Measurements from ENCODE around the gene RESF1.
"Not testable (repeated sequence)": the region's sequence is repeated elsewhere in the genome, so short reads cannot be mapped to it uniquely, and the experiment has no call there.

RESF1 gene, protein sequence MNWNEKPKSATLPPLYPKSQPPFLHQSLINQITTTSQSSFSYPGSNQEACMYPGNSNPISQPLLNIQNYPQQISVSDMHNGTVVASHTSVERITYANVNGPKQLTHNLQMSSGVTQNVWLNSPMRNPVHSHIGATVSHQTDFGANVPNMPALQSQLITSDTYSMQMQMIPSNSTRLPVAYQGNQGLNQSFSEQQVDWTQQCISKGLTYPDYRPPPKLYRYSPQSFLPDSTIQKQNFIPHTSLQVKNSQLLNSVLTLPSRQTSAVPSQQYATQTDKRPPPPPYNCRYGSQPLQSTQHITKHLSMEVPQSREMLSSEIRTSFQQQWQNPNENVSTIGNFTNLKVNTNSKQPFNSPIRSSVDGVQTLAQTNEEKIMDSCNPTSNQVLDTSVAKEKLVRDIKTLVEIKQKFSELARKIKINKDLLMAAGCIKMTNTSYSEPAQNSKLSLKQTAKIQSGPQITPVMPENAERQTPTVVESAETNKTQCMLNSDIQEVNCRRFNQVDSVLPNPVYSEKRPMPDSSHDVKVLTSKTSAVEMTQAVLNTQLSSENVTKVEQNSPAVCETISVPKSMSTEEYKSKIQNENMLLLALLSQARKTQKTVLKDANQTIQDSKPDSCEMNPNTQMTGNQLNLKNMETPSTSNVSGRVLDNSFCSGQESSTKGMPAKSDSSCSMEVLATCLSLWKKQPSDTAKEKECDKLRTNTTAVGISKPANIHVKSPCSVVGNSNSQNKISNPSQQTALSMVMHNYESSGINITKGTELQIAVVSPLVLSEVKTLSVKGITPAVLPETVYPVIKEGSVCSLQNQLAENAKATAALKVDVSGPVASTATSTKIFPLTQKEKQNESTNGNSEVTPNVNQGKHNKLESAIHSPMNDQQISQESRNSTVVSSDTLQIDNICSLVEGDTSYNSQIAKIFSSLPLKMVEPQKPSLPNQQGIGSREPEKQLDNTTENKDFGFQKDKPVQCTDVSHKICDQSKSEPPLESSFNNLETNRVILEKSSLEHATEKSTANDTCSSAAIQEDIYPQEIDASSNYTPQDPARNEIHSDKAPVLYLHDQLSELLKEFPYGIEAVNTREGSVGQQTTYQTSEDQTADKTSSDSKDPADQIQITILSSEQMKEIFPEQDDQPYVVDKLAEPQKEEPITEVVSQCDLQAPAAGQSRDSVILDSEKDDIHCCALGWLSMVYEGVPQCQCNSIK (N-terminal part only)

DNA sequence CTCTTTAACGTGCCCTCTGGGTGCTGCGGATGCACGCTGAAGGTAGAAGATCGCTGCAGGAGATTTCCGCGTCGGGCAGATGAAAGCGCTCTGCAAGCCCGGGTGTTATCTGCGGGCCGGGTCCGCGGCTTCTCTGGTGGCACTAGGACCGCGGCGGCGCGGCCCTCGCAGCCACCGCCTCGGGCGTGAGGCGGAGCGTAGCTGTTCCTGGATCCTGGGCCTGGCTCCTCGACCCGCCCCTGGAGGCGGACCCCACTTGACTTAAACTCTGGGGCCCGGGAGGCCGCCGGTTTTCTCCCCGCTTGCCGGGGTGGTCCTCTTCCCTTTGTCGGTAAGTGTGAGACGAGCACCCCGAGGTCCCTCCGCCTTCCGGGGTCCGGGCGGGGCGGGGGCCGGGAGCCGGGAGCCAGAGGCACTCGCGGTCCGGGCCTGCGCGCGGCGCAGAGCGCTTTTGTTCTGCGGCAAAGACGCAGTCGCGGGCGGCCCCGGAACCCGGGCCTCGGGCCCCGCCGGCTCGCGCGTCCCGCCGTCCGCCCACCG lies at the start of gene RESF1:
RESF1 (plus strand) TSS at position 255 of the 540 bp plus-strand sequence. CDS start 21,541 bp downstream, outside the sequence.
- peak; percentile 97 for DNase-seq

DNA sequence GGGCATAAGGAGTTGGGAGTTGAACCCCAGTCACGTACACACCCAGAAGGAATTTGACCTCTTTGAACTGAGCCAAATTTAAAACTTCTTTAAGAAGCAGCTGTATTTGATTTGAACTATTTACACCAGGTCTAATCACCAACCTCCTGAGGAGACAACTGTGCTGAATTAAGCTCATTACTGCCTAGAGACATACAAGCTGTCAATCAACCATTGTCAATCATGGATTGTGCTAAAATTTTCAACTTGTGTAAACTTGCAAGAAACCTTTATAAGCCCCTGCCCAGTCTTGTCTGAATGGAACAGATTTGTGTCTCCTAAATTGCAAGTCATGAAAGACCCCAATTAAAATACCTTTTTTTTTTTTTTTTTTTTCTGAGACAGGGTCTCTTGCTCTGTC lies 44.3 kb upstream of the RESF1 start:
- no peak for DNase-seq

DNA sequence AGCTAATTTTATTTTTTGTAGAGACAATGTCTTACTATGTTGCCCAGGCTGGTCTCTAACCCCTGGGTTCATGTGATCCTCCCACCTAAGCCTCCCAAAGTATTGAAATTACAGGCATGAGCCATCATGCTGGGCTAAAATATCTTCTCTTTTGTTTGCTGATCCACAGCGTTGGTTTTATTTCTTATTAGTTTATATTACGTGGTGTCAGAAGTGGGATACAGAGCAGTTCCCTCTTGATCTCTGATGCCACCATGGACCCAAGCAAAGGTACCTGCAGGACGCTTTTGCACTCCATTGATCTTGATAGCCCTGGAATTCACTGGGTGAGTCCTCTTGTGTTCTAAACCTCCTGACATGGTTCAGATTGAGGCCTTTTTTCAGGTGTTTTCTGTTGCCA lies 43.8 kb upstream of the RESF1 start:
- no peak for DNase-seq

DNA sequence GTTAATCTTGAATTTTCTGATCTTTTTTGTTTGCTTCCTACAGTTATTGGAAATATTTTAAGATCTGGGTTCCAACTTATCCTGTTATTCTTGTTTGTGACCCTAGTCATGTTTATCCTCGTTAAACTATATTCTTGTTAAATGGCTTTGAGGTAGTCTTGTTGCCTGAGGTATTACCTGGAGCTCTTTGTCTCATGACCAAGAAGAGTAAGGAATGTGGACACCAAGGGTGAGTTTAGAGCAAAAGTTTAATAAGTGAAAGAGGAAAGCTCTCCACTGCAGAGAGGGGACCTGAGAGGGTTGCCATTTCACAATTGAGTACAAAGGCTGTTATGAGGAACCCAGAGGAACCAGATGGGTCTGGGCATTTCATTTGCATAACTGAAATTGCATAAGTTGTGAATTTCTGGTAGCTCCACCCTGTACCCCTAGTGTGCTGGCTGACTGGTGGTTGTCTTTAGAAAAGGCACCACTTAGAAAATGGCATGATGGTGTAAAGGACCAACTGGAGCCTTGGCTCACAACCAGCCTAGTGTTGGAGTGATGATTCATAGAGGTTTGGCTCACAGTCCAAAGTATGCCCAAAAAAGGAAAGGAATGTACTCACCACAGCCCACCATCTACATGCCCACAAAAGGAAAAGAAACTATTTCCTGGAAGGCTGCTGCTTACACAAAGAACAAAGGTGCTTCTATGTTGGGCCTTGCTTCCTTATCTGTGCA lies 36.7 kb upstream of the RESF1 start:
- no peak for DNase-seq

DNA sequence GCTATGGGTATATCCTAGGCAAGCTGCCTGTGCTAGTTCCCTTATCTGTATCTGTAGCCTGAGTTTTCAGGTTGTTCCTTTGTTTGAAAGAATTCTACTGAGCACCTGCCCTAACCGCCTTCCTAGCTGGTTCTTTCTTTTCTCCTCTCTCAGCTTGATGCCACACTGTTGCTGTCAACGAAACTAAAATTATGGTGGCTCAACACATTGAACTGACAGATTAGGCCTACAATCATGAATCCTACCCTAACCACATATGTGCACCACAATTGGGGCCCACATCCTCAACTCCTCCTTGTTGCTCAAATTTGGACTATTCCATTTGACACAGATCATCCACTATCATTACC lies 36.2 kb upstream of the RESF1 start:
- no peak for DNase-seq

DNA sequence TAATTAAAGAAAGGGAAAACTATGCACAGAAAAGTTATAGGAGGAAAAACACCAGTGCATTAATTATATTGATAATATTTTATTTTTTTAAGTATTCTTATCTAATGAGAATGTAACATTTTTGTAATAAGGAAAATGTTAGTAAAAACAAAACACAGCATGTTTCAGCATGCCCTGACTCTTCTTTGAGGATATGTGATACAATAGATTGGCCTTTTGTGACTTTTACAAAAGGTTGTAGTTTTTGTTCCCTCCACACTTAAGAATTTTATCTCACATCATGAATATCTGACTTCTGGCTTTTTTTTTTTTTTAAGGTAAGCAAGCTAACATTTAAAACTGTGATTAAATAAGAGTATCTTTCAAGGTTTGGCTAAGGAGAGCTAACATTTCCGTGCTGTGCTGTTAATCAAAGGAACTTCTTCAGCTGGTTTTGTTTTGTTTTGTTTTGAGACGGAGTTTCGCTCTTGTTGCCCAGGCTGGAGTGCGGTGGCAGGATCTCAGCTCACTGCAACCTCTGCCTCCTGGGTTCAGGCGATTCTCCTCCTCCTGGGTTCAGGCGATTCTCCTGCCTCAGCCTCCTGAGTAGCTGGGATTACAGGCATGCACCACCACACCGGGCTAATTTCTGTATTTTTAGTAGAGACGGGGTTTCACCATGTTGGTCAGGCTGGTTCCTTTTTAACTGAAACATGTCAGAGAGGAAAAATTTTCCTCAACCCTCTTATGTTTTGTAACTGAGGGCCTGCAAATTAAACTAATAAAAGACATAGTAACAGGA lies 30.8 kb upstream of the RESF1 start:
- no peak for DNase-seq

DNA sequence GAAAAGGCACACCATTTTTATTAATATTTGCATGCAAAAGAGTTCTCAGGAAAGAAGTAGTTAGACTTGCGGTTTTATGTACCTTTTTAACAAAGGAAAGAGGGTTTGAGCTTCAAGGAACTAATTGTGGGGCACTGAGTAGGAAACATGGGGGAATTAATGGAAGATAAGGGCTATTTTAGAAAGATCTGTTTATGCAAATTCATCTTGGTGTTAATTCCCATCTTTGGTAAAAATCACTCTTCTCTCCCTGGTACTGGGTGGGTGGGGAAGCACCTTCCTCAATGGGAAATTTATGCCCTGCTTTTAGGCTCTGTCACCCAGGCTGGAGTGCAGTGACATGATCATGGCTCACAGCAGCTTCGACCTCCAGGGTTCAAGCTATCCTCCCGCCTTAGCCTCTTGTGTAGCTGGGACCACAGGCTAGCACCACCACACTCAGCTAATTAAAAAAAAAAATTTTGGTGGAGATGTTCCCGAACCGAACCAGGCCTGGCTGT lies 30.1 kb upstream of the RESF1 start:
- no peak for DNase-seq

DNA sequence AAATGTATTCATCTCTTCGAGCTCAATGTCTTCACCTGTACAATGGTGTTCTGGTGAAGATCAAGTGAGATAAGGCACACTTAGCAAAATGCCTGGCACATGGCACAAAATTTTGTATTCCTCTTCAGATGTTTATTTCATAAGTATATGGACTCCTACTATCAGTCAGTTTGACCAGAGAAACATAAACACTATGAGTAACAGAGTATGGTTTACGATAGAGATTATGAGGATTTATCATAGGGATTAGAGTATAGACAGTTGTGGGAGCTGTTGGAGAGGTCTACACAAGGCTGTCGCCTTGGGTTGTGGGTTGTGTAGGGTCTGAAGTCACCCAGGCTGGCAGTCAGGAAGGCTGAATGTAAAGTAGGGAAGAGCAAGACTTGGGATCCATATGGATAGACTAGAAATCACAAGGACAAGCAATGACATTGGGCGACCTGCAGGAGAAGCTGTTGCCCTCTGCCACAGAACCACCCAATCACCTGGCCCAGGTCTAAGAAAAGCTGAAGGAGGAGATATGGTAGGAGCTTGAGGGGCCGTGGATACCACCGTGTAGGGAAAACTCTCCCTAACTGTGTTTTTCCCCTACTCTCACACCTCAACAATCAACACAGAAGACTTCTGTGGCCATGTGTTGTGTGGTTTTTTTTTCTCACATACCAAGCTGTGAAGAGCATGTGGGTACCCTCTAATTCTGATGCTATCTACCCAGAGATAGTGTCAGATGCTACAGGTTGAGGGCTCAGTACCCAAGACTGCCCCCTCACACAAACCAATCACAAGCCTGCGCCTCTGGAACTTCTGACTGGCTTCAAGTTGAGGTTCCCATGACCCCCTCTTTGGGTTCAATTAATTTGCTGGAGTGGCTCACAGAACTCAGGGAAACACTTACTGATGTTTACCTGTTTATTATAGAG lies 27.2 kb upstream of the RESF1 start:
- no peak for DNase-seq

DNA sequence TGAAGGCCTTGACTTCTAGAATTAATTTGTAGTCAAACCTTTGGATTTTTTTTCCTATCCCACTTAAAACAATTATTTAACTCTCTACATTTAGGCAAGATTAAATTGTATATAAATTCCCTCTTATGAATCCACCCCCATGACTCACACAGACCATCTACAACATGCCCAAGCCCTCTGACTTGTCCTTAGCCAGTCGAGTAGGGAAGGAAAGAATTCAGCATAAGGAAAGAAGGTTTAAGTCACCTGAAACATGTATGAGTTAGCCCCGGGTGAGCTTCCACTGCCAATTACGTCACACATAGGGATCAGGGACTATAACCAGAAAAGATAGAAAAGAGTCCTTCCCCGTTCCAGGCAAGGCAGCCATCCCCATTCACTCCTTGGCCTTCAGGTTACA lies 14.9 kb upstream of the RESF1 start:
- DNase-seq = no peak

DNA sequence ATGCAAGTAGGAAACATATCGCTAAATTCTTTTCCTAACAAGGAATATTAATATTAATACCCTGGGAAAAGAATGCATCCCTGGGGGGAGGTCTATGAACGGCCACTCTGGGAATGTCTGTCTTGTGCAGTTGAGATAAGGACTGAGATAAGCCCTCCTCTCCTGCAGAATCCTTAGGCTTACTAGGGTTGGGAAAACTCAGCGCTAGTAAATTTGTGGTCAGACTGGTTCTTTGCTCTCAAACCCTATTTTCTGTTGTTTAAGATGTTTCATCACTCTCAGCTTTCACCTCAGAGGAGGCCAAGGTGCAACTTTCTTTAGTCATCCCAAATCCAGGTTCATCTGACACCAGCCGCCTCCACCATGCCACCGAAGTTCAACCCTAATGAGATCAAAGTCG lies 11.2 kb upstream of the RESF1 start:
- no peak for DNase-seq

DNA sequence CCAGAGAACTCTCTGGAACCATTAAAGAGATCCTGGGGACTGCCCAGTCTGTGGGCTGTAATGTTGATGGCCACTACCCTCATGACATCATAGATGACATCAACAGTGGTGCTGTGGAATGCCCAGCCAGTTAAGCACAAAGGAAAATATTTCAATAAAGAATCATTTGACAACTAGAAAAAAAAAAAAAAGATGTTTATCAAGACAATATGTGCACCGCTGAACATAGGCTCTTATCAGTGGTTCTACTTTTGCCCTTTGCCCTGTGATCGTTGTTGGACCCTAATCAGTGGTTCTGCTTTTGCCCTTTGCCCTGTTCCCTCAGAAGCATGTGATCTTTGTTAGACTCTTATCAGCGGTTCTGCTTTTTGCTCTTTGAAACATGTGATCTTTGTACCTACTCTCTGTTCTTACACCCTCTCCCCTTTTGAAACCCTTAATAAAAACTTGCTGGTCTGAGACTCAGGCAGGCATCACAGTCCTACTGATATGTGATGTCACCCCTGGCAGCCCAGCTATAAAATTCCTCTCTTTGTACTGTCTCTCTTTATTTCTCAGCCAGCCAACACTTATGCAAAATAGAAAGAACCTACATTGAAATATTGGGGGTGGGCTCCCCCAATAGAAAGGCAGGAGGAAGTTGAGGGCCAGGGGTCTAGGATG lies 10.4 kb upstream of the RESF1 start:
- not testable (repeated sequence) for DNase-seq

DNA sequence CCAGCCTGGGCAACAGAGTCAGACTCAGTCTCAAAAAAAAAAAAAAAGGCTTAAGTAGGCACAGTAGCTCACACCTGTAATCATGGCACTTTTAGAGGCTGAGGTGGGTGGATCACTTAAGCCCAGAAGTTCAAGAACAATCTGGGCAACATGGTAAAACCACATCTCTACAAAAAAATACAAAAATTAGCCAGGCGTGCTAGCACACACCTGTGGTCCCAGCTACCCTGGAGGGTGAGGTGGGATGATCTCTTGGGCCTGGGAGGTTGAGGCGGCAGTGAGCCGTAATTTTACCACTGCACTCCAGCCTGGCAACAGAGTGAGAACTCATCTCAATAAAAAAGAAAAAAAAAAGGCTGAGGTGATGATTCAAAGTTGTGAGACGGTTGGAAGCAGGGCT lies 9.1 kb upstream of the RESF1 start:
- DNase-seq = no peak

DNA sequence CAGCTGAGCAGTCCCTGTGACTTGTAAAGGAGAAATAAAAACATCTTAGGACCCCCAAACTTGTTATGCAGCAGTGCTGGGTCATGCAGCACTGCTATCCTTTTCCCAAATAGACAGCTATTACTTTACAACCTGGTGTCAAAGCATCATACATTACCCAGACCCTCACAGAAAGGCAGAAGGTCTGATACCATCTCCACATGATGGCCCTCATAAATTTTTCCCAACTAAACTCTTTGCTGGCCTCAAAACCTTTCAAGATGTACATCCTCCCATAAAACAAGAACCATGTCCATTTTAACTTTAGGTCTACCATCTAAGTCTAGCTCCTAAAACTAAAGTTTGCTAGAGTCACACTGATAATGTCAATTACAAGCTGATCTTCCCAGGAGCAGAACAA lies 8.7 kb upstream of the RESF1 start:
- no peak for DNase-seq

DNA sequence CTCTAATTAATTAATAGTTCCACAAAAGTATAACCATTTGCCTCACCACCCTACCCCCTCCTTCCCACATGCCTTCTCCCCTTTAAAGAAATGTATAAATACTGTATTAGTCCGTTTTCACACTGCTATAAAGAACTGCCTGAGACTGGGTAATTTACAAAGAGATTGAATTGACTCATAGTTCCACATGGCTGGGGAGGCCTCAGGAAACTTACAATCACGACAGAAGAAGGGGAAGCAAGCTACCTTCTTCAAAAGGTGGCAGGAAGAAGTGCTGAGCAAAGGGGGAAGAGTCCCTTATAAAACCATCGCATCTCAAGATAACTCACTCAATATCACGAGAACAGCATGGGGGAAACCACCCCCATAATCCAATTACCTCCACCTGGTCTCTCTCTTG lies 8.2 kb upstream of the RESF1 start:
- no peak for DNase-seq

DNA sequence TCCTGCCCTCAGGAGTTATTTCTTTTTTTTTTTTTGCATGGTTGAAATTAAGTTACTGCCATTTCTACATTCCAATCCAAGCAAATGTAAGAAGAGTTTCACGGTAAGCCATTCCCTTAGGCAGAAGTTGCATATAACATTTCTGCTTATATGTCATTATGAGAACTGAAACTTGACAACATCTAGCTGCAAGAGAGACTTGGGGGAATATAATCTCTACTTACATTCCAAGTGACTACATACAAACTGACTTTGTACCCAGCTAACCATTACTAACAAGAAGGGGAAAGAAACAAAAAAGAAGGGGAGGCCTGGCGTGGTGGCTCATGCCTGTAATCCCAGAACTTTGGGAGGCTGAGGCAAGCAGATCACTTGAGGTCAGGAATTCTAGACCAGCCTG lies 7.3 kb upstream of the RESF1 start:
- no peak for DNase-seq

DNA sequence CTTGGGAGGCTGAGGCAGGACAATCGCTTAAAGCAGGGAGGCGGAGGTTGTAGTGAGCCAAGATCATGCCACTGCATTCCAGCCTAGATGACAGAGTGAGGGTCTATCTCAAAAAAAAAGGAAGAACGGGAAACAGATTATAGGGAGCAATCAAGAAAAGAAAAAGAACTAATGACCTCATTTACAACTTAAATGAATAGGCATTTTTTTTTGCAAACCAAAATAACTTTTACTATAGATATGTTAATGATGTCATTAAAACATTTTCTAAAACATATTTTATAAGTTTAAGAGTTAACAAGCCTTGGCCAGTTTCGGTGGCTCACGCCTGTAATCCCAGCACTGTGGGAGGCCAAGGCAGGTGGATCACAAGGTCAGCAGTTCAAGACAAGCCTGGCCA lies 6.8 kb upstream of the RESF1 start:
- no peak for DNase-seq

DNA sequence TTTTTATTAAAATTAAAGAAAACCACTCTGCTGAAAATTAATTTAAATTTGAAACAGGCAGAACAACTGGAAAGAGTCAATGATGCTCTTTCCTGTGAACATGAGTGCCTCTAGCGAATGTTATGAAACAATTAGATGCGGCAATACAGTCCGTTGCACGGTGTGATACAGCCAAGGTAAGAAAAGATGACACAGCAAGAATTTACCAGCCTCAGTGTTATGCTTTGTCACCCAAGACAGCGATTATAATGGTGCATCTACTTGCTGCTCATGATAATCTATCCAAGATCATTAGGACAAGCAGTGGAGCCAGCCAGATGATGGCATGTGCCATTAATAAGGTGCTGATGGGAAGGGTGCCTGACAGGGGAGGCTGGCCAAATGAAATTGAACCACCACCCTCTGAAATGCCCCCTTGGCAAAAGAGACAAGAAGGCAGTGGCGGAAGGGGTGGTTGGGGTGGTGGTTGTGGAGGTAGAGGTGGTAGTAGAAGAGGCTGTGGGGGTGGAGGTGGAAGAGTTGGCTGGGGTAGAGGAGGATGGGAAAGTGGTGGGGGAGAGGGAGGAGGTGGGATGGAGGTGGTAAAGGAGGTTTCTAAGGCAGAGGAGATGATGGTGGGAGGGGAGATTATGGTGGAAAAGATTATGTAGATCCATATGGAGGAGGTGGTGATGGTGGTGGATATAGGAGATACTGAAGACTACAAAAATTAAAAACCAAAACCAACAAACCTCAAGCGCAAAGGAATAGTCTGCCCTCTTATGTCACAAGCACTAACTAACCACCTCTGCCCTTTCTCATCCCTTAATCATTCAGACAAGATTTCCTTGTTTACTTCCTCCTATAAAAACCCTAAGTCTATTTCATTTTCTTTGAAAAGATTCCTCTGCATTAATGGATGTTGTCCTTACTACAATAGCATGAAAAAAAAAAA lies 4.0 kb upstream of the RESF1 start:
- DNase-seq = no peak

DNA sequence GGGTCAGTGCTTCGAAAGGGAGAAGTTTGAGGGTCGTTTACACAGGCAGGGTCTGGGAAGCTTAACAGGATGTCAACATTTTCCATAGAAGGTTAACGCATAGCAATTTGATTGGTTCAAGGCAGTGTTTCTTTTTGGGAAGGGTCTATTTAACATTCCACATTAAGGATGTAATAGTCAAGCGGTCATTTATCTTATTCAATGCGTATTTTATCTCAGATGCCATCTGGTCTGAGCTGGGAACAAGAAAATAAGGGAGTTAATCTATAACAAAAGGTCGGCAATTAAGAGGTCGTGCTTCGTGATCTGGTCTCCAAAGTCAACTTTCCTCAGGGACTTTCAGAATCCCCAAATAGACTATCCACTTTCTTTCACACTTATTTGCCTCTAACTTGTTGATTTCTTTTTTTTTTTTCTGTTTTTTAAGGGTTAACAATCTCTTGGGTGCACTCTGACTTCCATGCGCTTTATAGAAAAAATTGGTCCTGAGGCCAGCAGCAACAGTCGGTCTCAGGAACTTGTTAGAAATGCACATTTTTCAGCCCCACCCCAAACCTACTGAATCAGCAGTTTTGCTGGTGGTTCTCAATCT lies 550 bp upstream of the RESF1 start:
- no peak for DNase-seq

Measured in eye (tissue), 1 donor.